ENCODE results near the gene MCCC1. TPM values are rescaled to one million over a fixed set of nuclear protein-coding genes. Genes with fewer than 3 reads are reported as not detected.
"Not testable (repeated sequence)": the region's sequence is repeated elsewhere in the genome, so short reads cannot be mapped to it uniquely, and the experiment has no call there.

MCCC1 gene
- 10 to 100 TPM; 57.8 to 68.7 (median 59.4) TPM for polyA plus RNA-seq

- H3K27ac ChIP-seq (ENCODE audit: low read depth, low read length) = no peak within 1 kb of the TSS
- 0 to 1% (median 0%) methylated on average over 58 to 60 of the region's 60 CpGs for WGBS, 3 donors
Measured at GRCh38 chr3:183099026-183099837, at the start of gene MCCC1. MCCC1 (minus strand) TSS chr3:183099496; CDS start chr3:183099440, 56 bp downstream.

GRCh38 chr3:183148056-183148455 lies 48.8 kb upstream of the MCCC1 start:
- H3K27ac ChIP-seq (ENCODE audit: low read depth, low read length) = no peak overlapping the region
- 62 to 72% (median 64%) methylated on average over 4 of the region's 4 CpGs for WGBS, 3 donors

GRCh38 chr3:183144363-183144762 lies 45.1 kb upstream of the MCCC1 start:
- no peak overlapping the region for H3K27ac ChIP-seq (ENCODE audit: low read depth, low read length)
- WGBS, 3 donors = 59 to 94% (median 90%) methylated on average over 1 of the region's 1 CpG

- 64 to 76% (median 70%) methylated on average over 11 of the region's 11 CpGs for WGBS, 3 donors
- H3K27ac ChIP-seq (ENCODE audit: low read depth, low read length) = no peak overlapping the region
Measured at GRCh38 chr3:183142199-183142598, 42.9 kb upstream of the MCCC1 start.

GRCh38 chr3:183134844-183135243 lies 35.5 kb upstream of the MCCC1 start:
- 78 to 87% (median 80%) methylated on average over 2 of the region's 2 CpGs for WGBS, 3 donors

GRCh38 chr3:183132409-183132808 lies 33.1 kb upstream of the MCCC1 start:
- H3K27ac ChIP-seq (ENCODE audit: low read depth, low read length) = no peak overlapping the region
- WGBS, 3 donors = 48 to 75% (median 52%) methylated on average over 6 of the region's 6 CpGs

More at GRCh38 chr3:183134844-183135243, 35.5 kb upstream of the MCCC1 start:
- H3K27ac ChIP-seq (ENCODE audit: low read depth, low read length) = no peak overlapping the region

GRCh38 chr3:183131735-183132134 lies 32.4 kb upstream of the MCCC1 start:
- H3K27ac ChIP-seq (ENCODE audit: low read depth, low read length) = no peak overlapping the region
- WGBS, 3 donors = 35 to 76% (median 42%) methylated on average over 4 of the region's 4 CpGs

GRCh38 chr3:183131186-183131725 lies 32.0 kb upstream of the MCCC1 start:
- no peak overlapping the region for H3K27ac ChIP-seq (ENCODE audit: low read depth, low read length)
- WGBS, 3 donors = 38 to 69% (median 41%) methylated on average over 4 of the region's 4 CpGs

GRCh38 chr3:183129243-183129642 lies 29.9 kb upstream of the MCCC1 start:
- H3K27ac ChIP-seq (ENCODE audit: low read depth, low read length) = no peak overlapping the region
- 81 to 98% (median 94%) methylated on average over 1 of the region's 1 CpG for WGBS, 3 donors

GRCh38 chr3:183128709-183129108 lies 29.4 kb upstream of the MCCC1 start:
- 90 to 97% (median 95%) methylated on average over 3 of the region's 3 CpGs for WGBS, 3 donors
- no peak overlapping the region for H3K27ac ChIP-seq (ENCODE audit: low read depth, low read length)

- H3K27ac ChIP-seq (ENCODE audit: low read depth, low read length) = no peak overlapping the region
- WGBS, 3 donors = 59 to 76% (median 66%) methylated on average over 4 of the region's 4 CpGs
Measured at GRCh38 chr3:183123891-183124290, 24.6 kb upstream of the MCCC1 start.

GRCh38 chr3:183122257-183122932 lies 23.1 kb upstream of the MCCC1 start:
- H3K27ac ChIP-seq (ENCODE audit: low read depth, low read length) = no peak overlapping the region
- 16 to 36% (median 32%) methylated on average over 2 of the region's 2 CpGs for WGBS, 3 donors

- H3K27ac ChIP-seq (ENCODE audit: low read depth, low read length) = no peak overlapping the region
- WGBS, 3 donors = 72 to 78% (median 72%) methylated on average over 8 of the region's 8 CpGs
Measured at GRCh38 chr3:183120538-183121215, 21.4 kb upstream of the MCCC1 start.

- H3K27ac ChIP-seq (ENCODE audit: low read depth, low read length) = no peak overlapping the region
- 73 to 82% (median 81%) methylated on average over 4 of the region's 4 CpGs for WGBS, 3 donors
Measured at GRCh38 chr3:183117056-183117455, 17.8 kb upstream of the MCCC1 start.

GRCh38 chr3:183116025-183116614 lies 16.8 kb upstream of the MCCC1 start:
- H3K27ac ChIP-seq (ENCODE audit: low read depth, low read length) = no peak overlapping the region
- WGBS, 3 donors = 1 to 4% (median 2%) methylated on average over 23 to 25 of the region's 25 CpGs

GRCh38 chr3:183114384-183115178 lies 15.3 kb upstream of the MCCC1 start:
- H3K27ac ChIP-seq (ENCODE audit: low read depth, low read length) = no peak overlapping the region
- 42 to 57% (median 44%) methylated on average over 12 to 13 of the region's 13 CpGs for WGBS, 3 donors

- not testable (repeated sequence) for H3K27ac ChIP-seq (ENCODE audit: low read depth, low read length)
- WGBS, 3 donors = 80 to 90% (median 88%) methylated on average over 1 of the region's 1 CpG
Measured at GRCh38 chr3:183109847-183110246, 10.6 kb upstream of the MCCC1 start.

- WGBS, 3 donors = 77 to 80% (median 80%) methylated on average over 4 of the region's 4 CpGs
Measured at GRCh38 chr3:183108470-183108869, 9.2 kb upstream of the MCCC1 start.

More at GRCh38 chr3:183108470-183108869, 9.2 kb upstream of the MCCC1 start:
- no peak overlapping the region for H3K27ac ChIP-seq (ENCODE audit: low read depth, low read length)
